Measurements from ENCODE around the gene DCP1B.

DNA sequence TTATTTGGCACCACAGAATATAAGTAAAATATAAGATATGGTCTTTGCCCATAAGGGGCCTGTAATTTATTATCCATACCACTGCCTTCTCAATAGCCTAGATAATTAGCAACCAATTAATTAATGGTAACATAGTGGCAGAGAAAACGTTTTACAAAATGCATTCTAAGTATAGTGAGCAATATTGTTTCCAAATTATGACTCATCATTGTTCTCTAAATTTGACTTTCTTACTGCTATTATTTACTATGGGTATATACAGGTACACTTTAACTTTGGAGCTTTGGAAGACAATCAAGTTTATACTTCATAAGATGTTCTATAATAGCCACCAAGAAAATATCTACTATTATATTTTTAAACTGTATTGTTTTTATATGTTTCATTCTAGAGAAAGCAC, 26.7 kb downstream of the DCP1B start:
- TF ChIP-seq, protein P1, sequence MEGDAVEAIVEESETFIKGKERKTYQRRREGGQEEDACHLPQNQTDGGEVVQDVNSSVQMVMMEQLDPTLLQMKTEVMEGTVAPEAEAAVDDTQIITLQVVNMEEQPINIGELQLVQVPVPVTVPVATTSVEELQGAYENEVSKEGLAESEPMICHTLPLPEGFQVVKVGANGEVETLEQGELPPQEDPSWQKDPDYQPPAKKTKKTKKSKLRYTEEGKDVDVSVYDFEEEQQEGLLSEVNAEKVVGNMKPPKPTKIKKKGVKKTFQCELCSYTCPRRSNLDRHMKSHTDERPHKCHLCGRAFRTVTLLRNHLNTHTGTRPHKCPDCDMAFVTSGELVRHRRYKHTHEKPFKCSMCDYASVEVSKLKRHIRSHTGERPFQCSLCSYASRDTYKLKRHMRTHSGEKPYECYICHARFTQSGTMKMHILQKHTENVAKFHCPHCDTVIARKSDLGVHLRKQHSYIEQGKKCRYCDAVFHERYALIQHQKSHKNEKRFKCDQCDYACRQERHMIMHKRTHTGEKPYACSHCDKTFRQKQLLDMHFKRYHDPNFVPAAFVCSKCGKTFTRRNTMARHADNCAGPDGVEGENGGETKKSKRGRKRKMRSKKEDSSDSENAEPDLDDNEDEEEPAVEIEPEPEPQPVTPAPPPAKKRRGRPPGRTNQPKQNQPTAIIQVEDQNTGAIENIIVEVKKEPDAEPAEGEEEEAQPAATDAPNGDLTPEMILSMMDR (IDR thresholded peaks at IDR 0.05), result no peak
- TF ChIP-seq, protein P2, sequence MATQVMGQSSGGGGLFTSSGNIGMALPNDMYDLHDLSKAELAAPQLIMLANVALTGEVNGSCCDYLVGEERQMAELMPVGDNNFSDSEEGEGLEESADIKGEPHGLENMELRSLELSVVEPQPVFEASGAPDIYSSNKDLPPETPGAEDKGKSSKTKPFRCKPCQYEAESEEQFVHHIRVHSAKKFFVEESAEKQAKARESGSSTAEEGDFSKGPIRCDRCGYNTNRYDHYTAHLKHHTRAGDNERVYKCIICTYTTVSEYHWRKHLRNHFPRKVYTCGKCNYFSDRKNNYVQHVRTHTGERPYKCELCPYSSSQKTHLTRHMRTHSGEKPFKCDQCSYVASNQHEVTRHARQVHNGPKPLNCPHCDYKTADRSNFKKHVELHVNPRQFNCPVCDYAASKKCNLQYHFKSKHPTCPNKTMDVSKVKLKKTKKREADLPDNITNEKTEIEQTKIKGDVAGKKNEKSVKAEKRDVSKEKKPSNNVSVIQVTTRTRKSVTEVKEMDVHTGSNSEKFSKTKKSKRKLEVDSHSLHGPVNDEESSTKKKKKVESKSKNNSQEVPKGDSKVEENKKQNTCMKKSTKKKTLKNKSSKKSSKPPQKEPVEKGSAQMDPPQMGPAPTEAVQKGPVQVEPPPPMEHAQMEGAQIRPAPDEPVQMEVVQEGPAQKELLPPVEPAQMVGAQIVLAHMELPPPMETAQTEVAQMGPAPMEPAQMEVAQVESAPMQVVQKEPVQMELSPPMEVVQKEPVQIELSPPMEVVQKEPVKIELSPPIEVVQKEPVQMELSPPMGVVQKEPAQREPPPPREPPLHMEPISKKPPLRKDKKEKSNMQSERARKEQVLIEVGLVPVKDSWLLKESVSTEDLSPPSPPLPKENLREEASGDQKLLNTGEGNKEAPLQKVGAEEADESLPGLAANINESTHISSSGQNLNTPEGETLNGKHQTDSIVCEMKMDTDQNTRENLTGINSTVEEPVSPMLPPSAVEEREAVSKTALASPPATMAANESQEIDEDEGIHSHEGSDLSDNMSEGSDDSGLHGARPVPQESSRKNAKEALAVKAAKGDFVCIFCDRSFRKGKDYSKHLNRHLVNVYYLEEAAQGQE (IDR thresholded peaks at IDR 0.05; ENCODE audit: insufficient read depth in 1 of 2, low read depth in 2 of 2, low read length in 1 of 2), result no peak
